Testis (tissue), 3 donors: ENCODE results near the gene CTIF. TPM values are rescaled to one million over a fixed set of nuclear protein-coding genes. Genes with fewer than 3 reads are reported as not detected.

Experiments
- DNase-seq: peaks from one replicate; pipeline ENCODE4 v3.0.0-alpha.2; 2019
- H3K27ac ChIP-seq, 2 donors: fragments of 200-600 bp; sonication (generic); one replicate each; pipeline ENCODE4 v1.5.1; 2019
- H3K27me3 ChIP-seq: fragments of 200-600 bp; sonication (generic); one replicate; pipeline ENCODE4 v1.5.1; 2019
- H3K36me3 ChIP-seq: fragments of 200-600 bp; sonication (generic); one replicate; pipeline ENCODE4 v1.5.1; 2017; ENCODE audit warnings: low read depth; ENCODE audit errors: missing control alignments
- H3K4me1 ChIP-seq: fragments of 200-600 bp; sonication (generic); one replicate; pipeline ENCODE4 v1.5.1; 2019
- H3K4me3 ChIP-seq, 2 donors: fragments of 200-600 bp; sonication (generic); one replicate each; pipeline ENCODE4 v1.5.1; 2017 to 2019
- H3K9me3 ChIP-seq: fragments of 200-600 bp; sonication (generic); one replicate; pipeline ENCODE4 v1.5.1; 2017
- CTCF ChIP-seq, 3 experiments: fragments of 450-650 bp in 2 of 3; fragments of 200-600 bp in 1 of 3; sonication (generic) in 1 of 3; IDR thresholded peaks; one replicate each; pipeline ENCODE4 v1.5.1; 2016 to 2019; ENCODE audit warnings: antibody characterized with exemption in 3 of 3, mild to moderate bottlenecking in 2 of 3, moderate library complexity in 1 of 3
- POLR2A ChIP-seq: fragments of 450-650 bp; IDR thresholded peaks from one replicate; pipeline ENCODE4 v1.6.1; 2017; ENCODE audit warnings: antibody characterized with exemption, mild to moderate bottlenecking, moderate library complexity
- WGBS, 2 donors: methylation state at CpG; one replicate each; pipeline ENCODE4 v1.1.5; 2018; 5-methylcytosine and 5-hydroxymethylcytosine counted together
- intact Hi-C: fragments of 100-400 bp; cut with DNase I; formaldehyde crosslinking; loops from one replicate; pipeline ENCODE4 v1.15.1; 2023; ENCODE audit warnings: low total_unique reads
- polyA plus RNA-seq: library from polyadenylated mRNA; stranded (reverse); fragments of 350-450 nt; fragmentation: Illumina TruSeq; extraction: RNeasy Lipid Tissue Mini Kit (QIAGEN cat#74804); gene quantifications from one replicate; pipeline ENCODE4 v1.2.3, GENCODE V29; 2014; ENCODE audit warnings: low read depth, low replicate concordance; ENCODE audit not compliant: insufficient read depth
- total RNA-seq, 2 donors: library from RNA; depleted of rRNA; stranded (reverse); fragments of >200 nt; gene quantifications; one replicate each; pipeline ENCODE4 v1.2.3, GENCODE V29; 2016

The CTIF gene
- total and polyA plus RNA-seq, 3 donors from 2014 or later = 33.8 to 41.5 (median 35.6) TPM

GRCh38 chr18:48740068-48740440, 201.2 kb downstream of the CTIF start:
- 60 to 72% methylated on average over 4 of the region's 4 CpGs for WGBS, 2 donors
- Histone ChIP-seq H3K27me3 (no peaks in the 10 kb centered on the region), H3K36me3 (no peaks in the 10 kb centered on the region), H3K4me3 (no peak overlapping the region), H3K4me1 (peaks cover 7% of the 10 kb centered on the region), H3K9me3 (no peaks in the 10 kb centered on the region), H3K27ac (no peak overlapping the region)
- DNase-seq = peak; percentile 37
- TF ChIP-seq POLR2A = no peak
- TF ChIP-seq CTCF (IDR thresholded peaks at IDR 0.05) = no peak
- intact Hi-C loops = no loop called here

GRCh38 chr18:48740851-48741485, 202.1 kb downstream of the CTIF start:
- DNase-seq = no peak
- H3K9me3 ChIP-seq = no peaks in the 10 kb centered on the region
- H3K4me1 ChIP-seq = peaks cover 5% of the 10 kb centered on the region
- intact Hi-C loops = no loop called here
- 74 to 78% methylated on average over 4 to 6 of the region's 6 CpGs for WGBS, 2 donors
- H3K4me3 ChIP-seq = no peak overlapping the region
- no peaks in the 10 kb centered on the region for H3K27me3 ChIP-seq
- H3K27ac ChIP-seq = no peak overlapping the region
- H3K36me3 ChIP-seq = no peaks in the 10 kb centered on the region
- TF ChIP-seq POLR2A (no peak), CTCF (IDR thresholded peaks at IDR 0.05) (no peak)

- Histone ChIP-seq H3K27ac (no peak overlapping the region), H3K4me1 (peaks cover 5% of the 10 kb centered on the region), H3K9me3 (no peaks in the 10 kb centered on the region), H3K4me3 (no peak overlapping the region), H3K36me3 (no peaks in the 10 kb centered on the region), H3K27me3 (no peaks in the 10 kb centered on the region)
- TF ChIP-seq CTCF (IDR thresholded peaks at IDR 0.05) = no peak
- no peak for TF ChIP-seq POLR2A
- DNase-seq = no peak
- intact Hi-C loops = no loop called here
- WGBS, 2 donors = 88 to 95% methylated on average over 6 of the region's 6 CpGs
Measured at GRCh38 chr18:48741866-48742265, 203.0 kb downstream of the CTIF start.

GRCh38 chr18:48742304-48742703, 203.5 kb downstream of the CTIF start:
- H3K27ac ChIP-seq = no peak overlapping the region

More at GRCh38 chr18:48742304-48742703, 203.5 kb downstream of the CTIF start:
- no peak for DNase-seq
- H3K4me3 ChIP-seq = no peak overlapping the region
- 82 to 88% methylated on average over 4 to 9 of the region's 9 CpGs for WGBS, 2 donors
- H3K27me3 ChIP-seq = no peaks in the 10 kb centered on the region
- H3K9me3 ChIP-seq = no peaks in the 10 kb centered on the region
- no peaks in the 10 kb centered on the region for H3K36me3 ChIP-seq
- intact Hi-C loops = no loop called here
- H3K4me1 ChIP-seq = peaks cover 5% of the 10 kb centered on the region
- no peak for TF ChIP-seq CTCF (IDR thresholded peaks at IDR 0.05)
- no peak for TF ChIP-seq POLR2A
